PFSK-1 (cell line): ENCODE measurements around the gene NGLY1.

Experiments used
- FOXP2 ChIP-seq: optimal IDR thresholded peaks from 2 replicates; pipeline ENCODE3; 2011; ENCODE audit warnings: borderline replicate concordance, control low read depth, inconsistent platforms; ENCODE audit not compliant: insufficient read depth; ENCODE audit errors: extremely low read length, extremely low read depth
- POLR2AphosphoS5 ChIP-seq: IDR thresholded peaks from 2 replicates; pipeline ENCODE4 v1.6.1; 2012; ENCODE audit warnings: low read depth, mild to moderate bottlenecking, control low read depth, low read length, moderate library complexity
- SIN3A ChIP-seq: IDR thresholded peaks from 2 replicates; pipeline ENCODE4 v1.6.1; 2012; ENCODE audit warnings: mild to moderate bottlenecking, low read length, moderate library complexity, borderline replicate concordance; ENCODE audit not compliant: insufficient read depth
- TF ChIP-seq, protein P1 (sequence below), 2 experiments: IDR thresholded peaks; 2 replicates each; pipeline versions ENCODE4 v1.6.1 to v1.8.0; 2011 to 2012; ENCODE audit warnings: low read depth in 2 of 2, low read length in 2 of 2, control low read depth in 1 of 2, inconsistent platforms in 1 of 2, mild to moderate bottlenecking in 1 of 2, moderate library complexity in 1 of 2; ENCODE audit not compliant: insufficient read depth in 1 of 2

DNA sequence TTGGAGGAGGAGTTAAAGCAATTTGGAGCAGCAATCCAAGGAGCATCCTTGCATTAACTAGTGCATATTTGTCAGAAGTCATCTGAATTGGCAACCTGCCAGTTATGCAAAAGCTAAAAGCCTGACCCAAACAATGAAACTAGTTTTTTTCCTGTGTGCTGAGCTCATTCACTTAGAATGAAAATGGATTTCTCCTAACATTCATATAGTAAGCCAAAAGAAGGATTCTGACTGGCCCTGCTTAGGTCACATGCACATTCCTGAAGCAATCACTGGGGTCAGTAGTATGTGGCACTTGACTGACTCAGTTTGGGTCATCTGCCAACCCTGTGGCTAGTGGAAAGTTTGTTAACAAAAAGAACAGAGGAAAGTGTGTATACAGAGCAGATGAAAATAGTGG lies 37.1 kb upstream of the NGLY1 start:
- TF ChIP-seq SIN3A = no peak
- TF ChIP-seq POLR2AphosphoS5 = no peak
- TF ChIP-seq, protein P1, sequence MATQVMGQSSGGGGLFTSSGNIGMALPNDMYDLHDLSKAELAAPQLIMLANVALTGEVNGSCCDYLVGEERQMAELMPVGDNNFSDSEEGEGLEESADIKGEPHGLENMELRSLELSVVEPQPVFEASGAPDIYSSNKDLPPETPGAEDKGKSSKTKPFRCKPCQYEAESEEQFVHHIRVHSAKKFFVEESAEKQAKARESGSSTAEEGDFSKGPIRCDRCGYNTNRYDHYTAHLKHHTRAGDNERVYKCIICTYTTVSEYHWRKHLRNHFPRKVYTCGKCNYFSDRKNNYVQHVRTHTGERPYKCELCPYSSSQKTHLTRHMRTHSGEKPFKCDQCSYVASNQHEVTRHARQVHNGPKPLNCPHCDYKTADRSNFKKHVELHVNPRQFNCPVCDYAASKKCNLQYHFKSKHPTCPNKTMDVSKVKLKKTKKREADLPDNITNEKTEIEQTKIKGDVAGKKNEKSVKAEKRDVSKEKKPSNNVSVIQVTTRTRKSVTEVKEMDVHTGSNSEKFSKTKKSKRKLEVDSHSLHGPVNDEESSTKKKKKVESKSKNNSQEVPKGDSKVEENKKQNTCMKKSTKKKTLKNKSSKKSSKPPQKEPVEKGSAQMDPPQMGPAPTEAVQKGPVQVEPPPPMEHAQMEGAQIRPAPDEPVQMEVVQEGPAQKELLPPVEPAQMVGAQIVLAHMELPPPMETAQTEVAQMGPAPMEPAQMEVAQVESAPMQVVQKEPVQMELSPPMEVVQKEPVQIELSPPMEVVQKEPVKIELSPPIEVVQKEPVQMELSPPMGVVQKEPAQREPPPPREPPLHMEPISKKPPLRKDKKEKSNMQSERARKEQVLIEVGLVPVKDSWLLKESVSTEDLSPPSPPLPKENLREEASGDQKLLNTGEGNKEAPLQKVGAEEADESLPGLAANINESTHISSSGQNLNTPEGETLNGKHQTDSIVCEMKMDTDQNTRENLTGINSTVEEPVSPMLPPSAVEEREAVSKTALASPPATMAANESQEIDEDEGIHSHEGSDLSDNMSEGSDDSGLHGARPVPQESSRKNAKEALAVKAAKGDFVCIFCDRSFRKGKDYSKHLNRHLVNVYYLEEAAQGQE (IDR thresholded peaks at IDR 0.05; ENCODE audit: insufficient read depth in 1 of 2, low read depth in 2 of 2, low read length in 2 of 2) = no peak
- TF ChIP-seq FOXP2 = no peak
